ENCODE data around the gene PRPSAP1.
A peak's percentile ranks its signal among the peaks of the same experiment; 100 is the strongest.

PRPSAP1 gene

GRCh38 chr17:76274112-76274956 lies 79.4 kb downstream of the PRPSAP1 start:
- Histone ChIP-seq H3K27me3 (ENCODE audit: insufficient read depth, poor library complexity, severe bottlenecking) (no peaks in the 10 kb centered on the region), H3K9me3 (ENCODE audit: severe bottlenecking) (no peaks in the 10 kb centered on the region), H3K36me3 (ENCODE audit: low read depth) (peaks cover 6% of the 10 kb centered on the region), H3K4me1 (ENCODE audit: insufficient read depth, poor library complexity, severe bottlenecking) (no peaks in the 10 kb centered on the region), H3K27ac (ENCODE audit: poor library complexity, severe bottlenecking) (no peak overlapping the region), H3K4me3 (ENCODE audit: severe bottlenecking) (no peak overlapping the region)
- ATAC-seq (ENCODE audit: low read depth), result no peak
- no peak for TF ChIP-seq CTCF (IDR thresholded peaks at IDR 0.05; ENCODE audit: poor library complexity, severe bottlenecking)
- DNase-seq (ENCODE audit: low spot score), result no peak

- DNase-seq (ENCODE audit: low spot score), result no peak
These were observed 80.1 kb downstream of the PRPSAP1 start for GRCh38 chr17:76273445-76274111.

GRCh38 chr17:76272541-76273444 lies 80.9 kb downstream of the PRPSAP1 start:
- H3K36me3 ChIP-seq (ENCODE audit: low read depth), result peaks cover 16% of the 10 kb centered on the region
- H3K4me3 ChIP-seq (ENCODE audit: severe bottlenecking), result no peak overlapping the region
- H3K9me3 ChIP-seq (ENCODE audit: severe bottlenecking), result no peaks in the 10 kb centered on the region
- H3K27ac ChIP-seq (ENCODE audit: poor library complexity, severe bottlenecking), result no peak overlapping the region
- no peak for TF ChIP-seq CTCF (IDR thresholded peaks at IDR 0.05; ENCODE audit: poor library complexity, severe bottlenecking)
- no peak for DNase-seq (ENCODE audit: low spot score)
- ATAC-seq (ENCODE audit: low read depth), result no peak
- H3K4me1 ChIP-seq (ENCODE audit: insufficient read depth, poor library complexity, severe bottlenecking), result peaks cover 10% of the 10 kb centered on the region
- H3K27me3 ChIP-seq (ENCODE audit: insufficient read depth, poor library complexity, severe bottlenecking), result no peaks in the 10 kb centered on the region

More at GRCh38 chr17:76273445-76274111, 80.1 kb downstream of the PRPSAP1 start:
- H3K4me3 ChIP-seq (ENCODE audit: severe bottlenecking), result no peak overlapping the region
- no peaks in the 10 kb centered on the region for H3K9me3 ChIP-seq (ENCODE audit: severe bottlenecking)
- no peak overlapping the region for H3K27ac ChIP-seq (ENCODE audit: poor library complexity, severe bottlenecking)
- peaks cover 12% of the 10 kb centered on the region for H3K36me3 ChIP-seq (ENCODE audit: low read depth)
- ATAC-seq (ENCODE audit: low read depth), result 0 out of 3 replicates have a peak, but pooled peaks have one; percentile 4
- no peak for TF ChIP-seq CTCF (IDR thresholded peaks at IDR 0.05; ENCODE audit: poor library complexity, severe bottlenecking)
- H3K4me1 ChIP-seq (ENCODE audit: insufficient read depth, poor library complexity, severe bottlenecking), result peaks cover 3% of the 10 kb centered on the region
- H3K27me3 ChIP-seq (ENCODE audit: insufficient read depth, poor library complexity, severe bottlenecking), result no peaks in the 10 kb centered on the region

GRCh38 chr17:76271669-76272540 lies 81.8 kb downstream of the PRPSAP1 start:
- no peak for TF ChIP-seq CTCF (IDR thresholded peaks at IDR 0.05; ENCODE audit: poor library complexity, severe bottlenecking)
- DNase-seq (ENCODE audit: low spot score), result no peak
- H3K4me3 ChIP-seq (ENCODE audit: severe bottlenecking), result no peak overlapping the region
- H3K27me3 ChIP-seq (ENCODE audit: insufficient read depth, poor library complexity, severe bottlenecking), result no peaks in the 10 kb centered on the region
- H3K4me1 ChIP-seq (ENCODE audit: insufficient read depth, poor library complexity, severe bottlenecking), result peaks cover 17% of the 10 kb centered on the region
- H3K27ac ChIP-seq (ENCODE audit: poor library complexity, severe bottlenecking), result no peak overlapping the region
- no peaks in the 10 kb centered on the region for H3K9me3 ChIP-seq (ENCODE audit: severe bottlenecking)
- peaks cover 21% of the 10 kb centered on the region for H3K36me3 ChIP-seq (ENCODE audit: low read depth)
- ATAC-seq (ENCODE audit: low read depth), result no peak
